Measurements from ENCODE around the gene RAP1GAP2.
"Not testable (repeated sequence)": the region's sequence is repeated elsewhere in the genome, so short reads cannot be mapped to it uniquely, and the experiment has no call there.

Gene RAP1GAP2

DNA sequence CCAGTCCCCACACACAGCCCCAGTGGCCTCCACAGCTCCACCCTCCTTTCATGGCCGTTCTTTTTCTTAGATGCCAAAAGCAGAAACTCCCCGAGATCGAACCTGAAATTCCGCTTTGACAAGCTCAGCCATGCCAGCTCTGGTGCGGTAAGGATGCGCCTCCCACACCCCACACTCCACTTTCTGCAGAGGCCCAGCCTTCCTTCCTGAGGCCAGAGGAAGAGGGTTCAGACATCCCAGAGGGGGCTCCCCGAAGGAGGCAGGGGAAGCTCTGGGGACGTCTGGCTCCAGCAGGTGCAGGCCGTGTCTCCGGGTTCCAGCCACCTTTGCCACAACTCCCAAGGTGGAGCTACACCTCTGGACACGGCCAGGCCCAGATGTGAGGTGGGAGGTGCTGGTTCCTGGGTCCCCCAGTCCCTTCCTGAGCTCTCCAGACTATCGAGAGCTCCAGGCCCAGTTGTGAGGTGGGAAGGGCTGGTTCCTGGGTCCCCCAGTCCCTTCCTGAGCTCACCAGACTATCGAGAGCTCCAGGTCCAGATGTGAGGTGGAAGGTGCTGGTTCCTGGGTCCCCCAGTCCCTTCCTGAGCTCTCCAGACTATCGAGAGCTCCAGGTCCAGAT, 234.7 kb downstream of the RAP1GAP2 start:
- not testable (repeated sequence) for DNase-seq

GRCh38 chr17:3032258-3033247, 236.3 kb downstream of the RAP1GAP2 start:
- no peak for DNase-seq

DNA sequence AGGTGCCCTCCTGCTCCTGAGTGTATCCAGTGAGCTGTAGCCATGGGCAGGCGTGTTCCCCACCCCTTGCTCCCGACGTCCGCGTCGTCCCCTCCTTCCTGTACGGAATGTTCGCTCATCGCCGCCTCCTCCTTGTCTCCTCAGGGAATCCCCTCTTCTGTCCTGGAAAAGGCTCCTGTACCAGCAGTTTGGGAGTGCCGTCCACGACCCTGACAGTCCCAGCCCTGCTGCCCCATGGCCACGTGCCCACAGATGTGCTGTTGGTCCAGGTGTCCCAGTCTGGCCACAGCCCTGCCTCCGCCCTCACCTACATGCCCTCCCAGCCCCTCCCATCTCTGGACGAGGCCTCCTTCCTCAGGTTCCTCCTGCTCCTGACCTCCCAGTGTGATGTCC, 237.0 kb downstream of the RAP1GAP2 start:
- DNase-seq, result no peak

- no peak for DNase-seq
Observed at GRCh38 chr17:3033741-3034577, 237.7 kb downstream of the RAP1GAP2 start.

DNA sequence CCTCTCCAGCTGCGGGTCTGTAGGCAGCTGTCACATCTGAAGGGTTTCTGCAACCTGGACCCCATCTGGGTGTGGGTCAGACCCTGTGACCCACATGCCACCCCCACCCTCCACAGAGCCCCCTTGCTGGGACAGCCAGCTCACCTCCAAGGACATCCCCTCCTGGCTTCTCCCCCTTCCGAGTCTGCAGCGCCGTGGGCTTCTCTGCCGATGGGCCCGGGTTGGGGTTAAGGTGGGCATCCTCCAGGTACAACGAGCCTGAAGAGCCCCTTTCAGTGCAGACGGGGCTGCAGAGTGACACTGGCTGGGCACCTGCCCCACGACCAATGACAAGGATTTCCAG, 238.3 kb downstream of the RAP1GAP2 start:
- no peak for DNase-seq

DNA sequence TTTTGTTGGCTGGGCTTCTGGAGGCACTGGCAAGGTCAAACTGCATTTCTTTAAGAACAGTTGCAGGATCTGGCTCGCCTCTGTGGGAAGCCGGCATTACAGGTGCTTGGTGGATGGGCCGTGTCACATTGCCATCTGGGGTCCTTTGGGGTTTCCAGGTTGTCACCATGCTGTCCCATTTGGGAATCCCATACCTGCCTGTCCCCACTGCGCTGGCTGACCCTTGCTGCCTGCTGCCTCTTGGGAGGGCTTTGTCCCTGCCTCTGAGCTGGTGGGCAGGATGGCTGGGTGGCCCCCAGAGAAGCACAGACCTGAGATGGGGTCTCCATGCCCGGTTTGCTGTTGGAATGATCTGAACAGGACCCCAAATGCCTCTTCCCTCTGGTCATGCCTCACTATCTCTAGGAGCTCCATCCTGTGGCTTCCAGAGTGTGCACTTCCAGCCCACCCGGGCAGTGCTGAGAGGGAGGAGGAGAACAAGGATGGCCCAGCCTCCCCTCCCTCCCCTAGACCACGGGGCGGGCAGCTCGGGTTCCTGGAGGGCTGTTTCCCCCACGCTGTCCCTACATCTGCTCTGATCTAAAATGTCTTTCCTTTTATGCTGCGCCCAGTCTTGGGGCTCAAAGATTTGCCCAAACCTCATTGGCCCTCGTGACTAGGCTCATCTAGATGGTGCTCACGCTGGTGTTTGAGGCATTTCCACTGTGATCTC, 239.2 kb downstream of the RAP1GAP2 start:
- no peak for DNase-seq

DNA sequence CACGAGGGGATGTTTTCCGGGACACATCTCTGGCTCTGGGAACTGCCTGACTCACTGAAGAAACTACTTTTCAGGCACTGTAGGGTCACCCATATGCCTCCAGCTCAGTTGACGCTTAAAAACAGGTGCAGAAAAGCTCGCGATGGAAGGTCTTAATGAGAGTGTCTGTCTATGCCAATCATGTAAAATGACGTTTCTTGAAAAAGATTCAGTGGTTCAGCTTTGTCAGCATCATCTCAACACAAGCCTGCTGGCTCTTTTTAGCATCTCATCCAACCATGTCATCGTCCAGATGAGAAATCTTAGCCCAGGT, 239.7 kb downstream of the RAP1GAP2 start:
- DNase-seq, result no peak

GRCh38 chr17:3036800-3037199, 240.6 kb downstream of the RAP1GAP2 start:
- DNase-seq, result no peak

- DNase-seq, result no peak
Observed at GRCh38 chr17:3037259-3037658, 241.0 kb downstream of the RAP1GAP2 start.

DNA sequence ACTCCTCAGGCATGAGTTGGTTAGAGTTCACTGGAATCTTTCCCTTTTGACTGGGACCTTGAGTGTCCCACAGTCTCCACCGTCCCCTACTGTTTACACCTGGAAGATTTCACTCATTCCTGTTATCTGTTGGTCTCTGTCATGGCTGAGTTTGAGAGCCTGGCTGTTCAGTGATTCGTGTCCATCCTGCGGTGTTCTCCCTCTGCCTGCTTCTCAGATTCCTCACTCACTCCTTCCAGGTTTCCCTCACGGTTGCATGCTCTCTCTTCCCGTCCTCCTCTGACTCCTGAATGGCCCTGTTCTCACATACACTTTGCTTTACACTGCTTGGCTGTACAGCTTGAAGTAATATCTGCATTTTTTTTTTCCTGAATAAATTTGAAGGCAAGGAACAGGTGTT, 242.7 kb downstream of the RAP1GAP2 start:
- DNase-seq, result no peak

DNA sequence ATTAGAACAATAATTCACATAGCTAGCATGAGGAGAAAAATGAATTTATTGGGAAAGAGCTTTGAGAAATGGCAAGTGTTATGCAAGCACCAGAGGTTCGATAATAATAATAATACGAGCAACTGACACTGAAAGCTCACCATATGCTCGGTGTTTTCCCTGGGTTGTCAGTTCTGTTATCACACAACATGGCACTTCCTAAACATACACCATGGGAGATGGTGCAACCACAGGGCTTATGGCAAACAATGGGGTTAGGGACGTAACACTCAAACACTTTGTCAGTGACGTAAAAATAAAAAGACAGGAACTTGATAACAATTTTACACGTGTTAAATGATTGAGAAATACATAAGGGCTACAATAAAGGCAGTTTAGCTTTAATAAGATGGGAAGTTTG, 243.5 kb downstream of the RAP1GAP2 start:
- DNase-seq, result peak; percentile 87

DNA sequence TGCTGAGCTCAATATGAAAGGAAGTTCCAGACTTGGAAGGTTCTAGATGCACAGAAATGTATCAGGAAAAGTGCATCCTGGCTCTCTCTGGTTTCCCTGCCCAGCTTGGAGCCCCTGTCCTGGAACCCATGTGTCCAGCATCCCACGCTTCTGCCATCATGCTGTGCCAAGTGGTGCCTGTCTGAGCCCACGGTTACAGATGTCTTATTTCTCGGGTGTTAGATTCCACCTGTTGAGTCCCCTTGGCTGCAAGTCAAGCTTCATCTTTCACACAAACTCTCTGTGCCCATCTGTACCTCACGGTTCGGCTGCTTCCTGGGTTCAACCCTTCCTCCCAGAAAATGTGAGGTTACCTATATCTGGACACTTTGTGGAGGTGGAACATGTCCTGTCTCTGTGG, 244.6 kb downstream of the RAP1GAP2 start:
- DNase-seq, result no peak

DNA sequence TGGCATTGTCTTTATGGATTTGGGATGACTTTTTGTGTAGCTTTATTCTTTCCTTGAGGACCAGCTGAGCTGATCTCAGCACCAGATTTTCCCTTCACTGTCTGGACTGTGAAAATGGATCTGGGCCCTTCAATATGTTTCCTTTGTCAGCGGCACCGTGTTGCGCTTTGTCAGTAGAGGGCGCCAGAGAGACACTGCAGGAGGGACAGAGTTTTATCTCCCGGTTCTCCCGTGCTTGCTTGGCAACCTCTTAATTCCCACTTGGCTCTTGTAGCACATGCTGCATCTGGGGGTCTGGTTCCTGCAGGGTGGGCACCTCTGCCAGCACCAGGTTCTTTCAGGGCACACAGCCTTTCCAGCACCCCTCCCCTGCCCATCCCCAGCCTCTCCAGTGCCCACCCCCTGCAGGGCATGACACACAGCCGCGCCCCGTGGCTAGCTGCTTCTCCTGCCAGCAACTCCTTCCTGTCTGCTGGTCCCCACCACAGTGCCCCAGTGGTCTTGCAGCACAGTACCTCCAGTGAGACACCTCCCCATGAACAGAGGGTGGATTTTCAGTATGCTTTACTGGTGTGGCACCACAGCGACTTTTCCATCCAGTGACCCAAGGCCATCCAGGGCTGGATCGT, 247.6 kb downstream of the RAP1GAP2 start:
- no peak for DNase-seq

GRCh38 chr17:3046753-3047152, 250.5 kb downstream of the RAP1GAP2 start:
- DNase-seq, result no peak

GRCh38 chr17:3048727-3049471, 252.7 kb downstream of the RAP1GAP2 start:
- peak; percentile 98 for DNase-seq

GRCh38 chr17:3049705-3050295, 253.6 kb downstream of the RAP1GAP2 start:
- no peak for DNase-seq

GRCh38 chr17:3054868-3055267, 258.6 kb downstream of the RAP1GAP2 start:
- DNase-seq, result not testable (repeated sequence)

DNA sequence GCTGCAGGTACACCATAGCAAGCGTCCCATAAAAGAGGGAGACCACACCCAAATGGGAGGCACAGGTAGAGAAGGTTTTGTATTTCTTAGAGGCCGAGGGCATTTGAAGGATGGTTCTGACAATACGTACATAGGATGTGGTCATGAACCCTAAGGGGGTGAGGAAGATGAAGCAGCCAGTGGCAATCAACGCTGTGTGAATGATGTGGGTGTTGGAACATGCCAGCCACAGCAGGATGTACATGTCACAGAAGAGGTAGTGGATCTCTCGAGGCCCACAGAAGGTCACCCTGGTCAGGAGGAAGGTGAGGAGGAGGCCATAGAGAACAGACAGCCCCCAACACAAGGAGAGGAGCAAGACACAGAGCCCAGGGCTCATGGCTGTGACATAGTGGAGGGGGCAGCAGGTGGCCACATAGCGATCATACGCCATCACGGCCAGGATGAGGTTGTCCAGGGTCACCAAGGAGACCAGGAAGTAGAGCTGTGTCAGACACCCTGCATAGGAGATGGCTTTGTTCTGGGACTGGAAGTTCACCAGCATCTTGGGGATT, 266.7 kb downstream of the RAP1GAP2 start:
- DNase-seq, result not testable (repeated sequence)

- DNase-seq, result not testable (repeated sequence)
Observed at GRCh38 chr17:3063507-3063906, 267.3 kb downstream of the RAP1GAP2 start, which contains the start of gene OR1D5. Gene OR1D5 (minus strand): TSS chr17:3063607. CDS start chr17:3063607, 0 bp downstream.

GRCh38 chr17:3065192-3065591, 269.0 kb downstream of the RAP1GAP2 start:
- peak; percentile 73 for DNase-seq

GRCh38 chr17:3073850-3074249, 277.6 kb downstream of the RAP1GAP2 start:
- DNase-seq, result not testable (repeated sequence)
